ENCODE measurements around the gene KLF14.
"Not testable (repeated sequence)": the region's sequence is repeated elsewhere in the genome, so short reads cannot be mapped to it uniquely, and the experiment has no call there.

Gene KLF14

DNA sequence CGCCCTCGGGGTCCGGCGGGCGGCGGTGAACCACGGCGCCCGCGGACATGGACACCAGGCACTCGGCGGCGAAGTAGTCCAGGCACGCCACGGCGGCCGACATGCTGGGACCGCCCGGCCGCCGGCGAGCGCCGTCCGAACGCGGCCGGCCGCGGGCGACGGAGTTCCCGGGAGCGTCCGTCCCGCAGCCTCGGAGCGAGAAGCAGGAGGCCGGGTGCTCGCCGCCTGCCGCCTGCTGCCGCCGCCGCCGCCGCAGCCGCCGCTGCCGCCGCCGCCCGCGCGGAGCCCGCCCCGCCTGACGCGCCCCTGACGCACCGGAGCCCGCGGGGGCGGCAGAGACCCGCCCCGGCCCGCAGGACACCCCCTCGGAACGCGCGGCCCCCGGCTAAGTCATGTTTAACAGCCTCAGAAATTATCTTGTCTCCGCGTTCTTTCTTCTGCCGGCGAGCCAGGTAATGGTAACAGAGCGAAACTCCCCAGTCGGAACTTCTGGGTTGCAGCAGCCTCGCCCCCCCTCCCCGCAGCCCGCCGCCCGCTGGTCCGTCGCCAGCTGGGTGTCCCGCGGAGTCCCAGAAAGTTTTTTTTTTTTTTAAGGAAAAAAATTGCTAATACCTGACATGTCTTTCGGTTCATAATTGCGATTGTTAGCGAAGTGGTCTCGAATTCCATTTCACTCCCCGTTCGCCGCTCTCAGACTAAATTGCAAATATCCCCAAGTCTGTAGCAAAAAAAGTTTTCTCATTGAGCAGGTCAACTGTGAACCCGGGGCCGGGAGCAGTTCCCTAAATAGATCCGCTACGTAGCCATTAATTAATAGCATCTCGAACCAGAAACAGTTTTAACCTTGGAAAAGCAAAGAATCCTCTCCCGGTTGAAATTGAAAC lies at the start of gene KLF14:
TSS of gene KLF14 (minus strand) at position 277 of the 884 bp plus-strand sequence. CDS start at position 103, 174 bp downstream.
- H3K27ac ChIP-seq = no peak within 1 kb of the TSS
- no peak for DNase-seq (ENCODE audit: low read depth, low spot score)

DNA sequence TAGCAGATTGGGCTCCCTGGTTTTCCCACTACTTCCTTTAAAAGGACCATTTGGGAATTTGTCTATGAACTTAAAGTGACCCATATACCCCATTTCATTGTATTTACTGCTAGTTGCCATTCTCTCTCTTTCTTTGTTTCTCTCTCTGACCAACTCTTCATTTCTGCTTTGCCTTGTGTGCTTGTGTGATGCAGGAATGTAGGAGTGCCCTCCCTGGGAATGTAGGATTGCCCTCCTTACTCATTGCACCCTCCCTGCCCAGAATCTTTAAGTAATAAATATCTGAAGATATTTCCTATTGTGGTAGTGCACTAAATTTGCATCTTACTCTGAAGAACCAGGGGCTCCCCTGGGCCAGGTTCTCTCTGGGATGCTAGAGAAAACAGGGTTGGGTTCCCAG lies 47.3 kb upstream of the KLF14 start:
- no peak for DNase-seq (ENCODE audit: low read depth, low spot score)
- no peak overlapping the region for H3K27ac ChIP-seq

DNA sequence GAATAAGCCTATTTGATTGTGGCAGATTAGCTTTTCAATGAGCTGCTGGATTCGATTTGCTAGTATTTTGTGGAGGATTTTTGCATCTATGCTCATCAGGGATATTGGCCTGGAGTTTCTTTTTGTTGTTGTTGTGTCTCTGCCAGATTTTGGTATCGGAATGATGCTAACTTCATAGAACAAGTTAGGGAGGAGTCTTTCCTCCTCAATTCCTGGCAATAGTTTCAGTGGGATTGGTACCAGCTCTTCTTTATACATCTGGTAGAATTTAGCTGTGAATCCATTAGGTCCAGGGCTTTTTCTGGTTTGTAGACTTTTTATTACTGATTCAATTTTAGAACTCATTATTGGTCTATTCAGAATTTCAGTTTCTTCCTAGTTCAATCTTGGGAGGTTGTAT lies 43.4 kb upstream of the KLF14 start:
- H3K27ac ChIP-seq = no peak overlapping the region
- DNase-seq (ENCODE audit: low read depth, low spot score) = no peak

DNA sequence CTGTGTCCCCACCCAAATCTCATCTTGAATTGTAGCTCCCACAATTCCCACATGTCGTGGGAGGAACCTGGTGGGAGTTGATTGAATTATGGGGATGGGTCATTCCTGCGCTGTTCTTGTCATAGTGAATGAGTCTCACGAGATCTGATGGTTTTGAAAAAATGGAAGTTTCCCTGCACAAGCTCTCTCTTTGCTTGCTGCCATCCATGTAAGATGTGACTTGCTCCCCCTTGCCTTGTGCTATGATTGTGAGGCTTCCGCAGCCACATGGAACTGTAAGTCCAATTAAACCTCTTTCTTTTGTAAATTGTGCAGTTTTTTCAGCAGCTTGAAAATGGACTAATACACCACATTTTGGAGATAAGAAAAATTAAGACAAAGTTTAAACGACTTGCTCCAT lies 38.4 kb upstream of the KLF14 start:
- DNase-seq (ENCODE audit: low read depth, low spot score); H3K27ac ChIP-seq: not testable (repeated sequence)

DNA sequence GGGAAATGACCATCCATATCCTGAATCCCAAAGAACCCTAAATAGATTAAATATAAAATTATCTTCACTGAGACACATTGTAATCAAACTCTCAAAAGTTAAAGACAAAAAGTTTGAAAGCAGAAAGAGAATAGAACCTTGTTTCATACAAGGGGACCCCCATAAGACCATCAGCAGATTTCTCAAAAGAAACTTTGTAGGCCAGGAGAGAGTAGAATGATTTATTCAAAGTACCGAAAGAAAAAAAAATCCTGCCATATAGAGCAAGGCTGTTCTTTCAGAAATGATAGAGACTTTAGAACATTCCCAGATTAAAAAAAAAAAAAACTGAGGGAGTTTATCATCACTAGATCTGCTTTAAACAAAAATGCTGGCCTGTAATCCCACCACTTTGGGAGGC lies 34.8 kb upstream of the KLF14 start:
- DNase-seq (ENCODE audit: low read depth, low spot score) = no peak
- H3K27ac ChIP-seq = no peak overlapping the region

DNA sequence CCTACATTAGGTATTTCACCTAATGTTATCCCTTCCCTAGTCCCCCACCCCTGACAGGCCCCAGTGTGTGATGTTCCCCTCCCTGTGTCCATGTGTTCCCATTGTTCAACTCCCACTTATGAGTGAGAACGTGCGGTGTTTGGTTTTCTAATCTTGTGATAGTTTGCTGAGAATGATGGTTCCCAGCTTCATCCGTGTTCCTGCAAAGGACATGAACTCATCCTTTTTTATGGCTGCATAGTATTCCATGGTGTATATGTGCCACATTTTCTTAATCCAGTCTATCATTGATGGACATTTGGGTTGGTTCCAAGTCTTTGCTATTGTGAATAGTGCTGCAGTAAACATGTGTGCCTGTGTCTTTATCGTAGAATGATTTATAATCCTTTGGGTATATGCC lies 30.6 kb upstream of the KLF14 start:
- not testable (repeated sequence) for DNase-seq (ENCODE audit: low read depth, low spot score); H3K27ac ChIP-seq

DNA sequence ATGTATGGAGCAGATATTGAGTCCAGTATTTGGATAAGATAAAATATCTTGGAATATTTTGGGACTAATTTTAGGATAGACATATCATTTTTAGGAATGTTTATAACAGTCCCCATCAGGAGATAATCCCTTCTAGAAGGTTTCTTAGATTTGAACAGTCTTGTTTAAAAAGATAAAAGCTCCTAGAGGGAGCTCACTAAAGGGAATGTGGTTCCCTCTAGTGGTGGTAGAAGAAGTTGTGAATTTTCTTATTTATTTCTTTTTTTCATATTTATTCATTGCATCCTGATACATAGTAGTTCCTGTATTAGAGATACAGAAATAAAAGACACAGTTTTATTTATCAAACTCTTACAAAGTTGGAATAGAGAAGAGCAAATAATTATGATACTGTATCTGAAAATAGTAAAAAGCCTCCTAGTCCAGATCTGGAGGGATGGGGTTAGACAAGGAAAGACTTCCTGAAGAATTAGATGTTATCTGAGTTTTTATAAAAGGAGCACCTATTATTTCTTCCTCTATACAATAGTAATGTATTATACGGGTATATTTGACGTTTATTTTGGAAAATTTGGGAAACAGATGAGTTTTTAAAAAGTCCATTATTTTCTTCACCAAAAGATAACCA lies 24.5 kb upstream of the KLF14 start:
- H3K27ac ChIP-seq = no peak overlapping the region
- DNase-seq (ENCODE audit: low read depth, low spot score) = no peak

DNA sequence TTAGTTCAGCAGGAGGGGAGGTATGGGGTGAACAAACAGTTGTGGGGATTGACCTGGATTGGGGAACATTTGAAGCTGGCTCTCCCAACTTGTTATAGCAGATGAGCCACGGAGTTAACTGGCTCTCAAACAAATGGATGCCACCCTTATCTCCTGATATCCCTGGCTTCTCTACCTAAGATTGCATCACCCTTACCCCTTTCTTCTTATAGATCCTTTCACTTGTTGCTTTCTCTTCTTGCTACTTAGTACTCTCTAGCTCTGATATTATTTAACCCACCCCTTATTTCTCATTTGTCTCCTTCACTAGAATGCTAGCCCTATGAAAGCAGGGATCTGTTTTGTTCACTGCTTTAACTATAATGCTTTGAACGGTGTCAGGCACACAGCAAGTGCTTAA lies 22.3 kb upstream of the KLF14 start:
- H3K27ac ChIP-seq = no peak overlapping the region
- DNase-seq (ENCODE audit: low read depth, low spot score) = no peak

DNA sequence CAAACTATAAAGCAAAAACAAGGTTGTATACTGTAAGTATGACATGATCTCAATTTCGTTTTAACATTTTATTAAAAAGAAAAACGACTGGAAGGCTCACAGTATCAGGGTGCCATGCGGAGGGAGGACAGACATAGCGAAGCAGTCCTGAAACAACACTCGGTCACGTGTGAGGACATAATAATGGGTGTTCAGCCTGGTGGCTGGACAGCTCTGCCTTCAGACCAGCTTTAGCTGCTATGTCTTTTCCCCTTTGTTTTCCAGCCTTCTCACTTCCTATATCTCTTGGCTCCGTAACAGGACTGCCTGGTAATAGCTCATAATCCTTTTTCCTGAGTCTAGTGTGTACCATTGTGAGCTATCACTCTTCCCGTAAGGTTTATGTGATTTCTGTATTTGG lies 18.4 kb upstream of the KLF14 start:
- no peak for DNase-seq (ENCODE audit: low read depth, low spot score)
- no peak overlapping the region for H3K27ac ChIP-seq

DNA sequence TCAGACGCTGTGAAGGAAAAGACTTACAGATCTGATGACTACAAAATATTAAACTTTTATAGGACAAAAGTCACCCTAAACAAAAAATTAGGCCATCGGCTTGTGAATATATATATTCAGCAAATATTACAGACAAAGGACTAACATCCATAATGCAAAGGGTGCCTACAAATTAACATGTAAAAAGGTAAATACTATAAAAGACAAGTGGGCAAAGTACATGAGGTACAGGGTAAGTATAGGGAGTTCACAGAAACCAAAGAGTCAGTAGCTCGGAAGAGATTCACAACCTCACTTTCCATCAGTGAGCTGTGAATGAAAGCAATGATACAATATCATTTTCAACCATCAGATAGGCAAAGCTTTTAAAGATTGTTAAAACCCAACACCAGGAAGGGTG lies 16.7 kb upstream of the KLF14 start:
- no peak for DNase-seq (ENCODE audit: low read depth, low spot score)
- no peak overlapping the region for H3K27ac ChIP-seq

DNA sequence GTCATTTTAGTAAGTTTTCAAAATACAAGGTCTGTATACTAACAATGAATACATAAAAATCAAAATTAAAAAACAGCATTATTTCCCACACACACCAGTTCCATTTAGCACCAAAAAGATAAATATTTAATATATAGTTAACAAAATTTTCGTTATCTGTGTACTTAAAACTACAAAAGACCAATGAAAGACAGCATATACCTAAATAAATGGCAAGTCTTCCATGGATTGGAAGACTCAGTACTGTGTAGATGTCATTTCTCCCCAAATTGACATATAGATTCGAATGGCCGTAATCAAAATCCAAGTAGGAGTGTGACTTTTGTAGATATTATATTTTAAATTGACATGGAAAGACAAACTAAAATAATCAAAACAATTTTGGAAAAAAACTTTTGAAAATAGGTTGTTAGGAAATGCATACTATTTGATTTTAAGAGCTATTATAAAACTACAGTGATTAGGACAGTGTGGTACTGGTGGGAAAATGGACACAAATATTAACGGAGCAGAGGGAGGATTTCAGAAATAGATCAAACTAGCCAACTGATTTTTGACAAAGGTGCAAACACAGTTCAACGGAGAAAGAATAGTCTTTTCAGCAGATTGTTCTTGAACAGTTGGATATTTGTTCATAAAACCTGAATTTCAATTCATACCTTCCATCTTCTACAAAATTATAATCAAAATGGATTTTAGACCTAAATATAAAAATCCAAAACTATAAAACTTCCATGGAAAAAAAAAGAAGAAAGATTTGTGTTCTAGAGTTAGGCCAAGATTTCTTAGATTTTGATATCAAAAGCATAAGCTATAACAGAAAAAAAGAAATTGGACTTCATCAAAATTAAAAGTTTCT lies 14.8 kb upstream of the KLF14 start:
- DNase-seq (ENCODE audit: low read depth, low spot score) = no peak

DNA sequence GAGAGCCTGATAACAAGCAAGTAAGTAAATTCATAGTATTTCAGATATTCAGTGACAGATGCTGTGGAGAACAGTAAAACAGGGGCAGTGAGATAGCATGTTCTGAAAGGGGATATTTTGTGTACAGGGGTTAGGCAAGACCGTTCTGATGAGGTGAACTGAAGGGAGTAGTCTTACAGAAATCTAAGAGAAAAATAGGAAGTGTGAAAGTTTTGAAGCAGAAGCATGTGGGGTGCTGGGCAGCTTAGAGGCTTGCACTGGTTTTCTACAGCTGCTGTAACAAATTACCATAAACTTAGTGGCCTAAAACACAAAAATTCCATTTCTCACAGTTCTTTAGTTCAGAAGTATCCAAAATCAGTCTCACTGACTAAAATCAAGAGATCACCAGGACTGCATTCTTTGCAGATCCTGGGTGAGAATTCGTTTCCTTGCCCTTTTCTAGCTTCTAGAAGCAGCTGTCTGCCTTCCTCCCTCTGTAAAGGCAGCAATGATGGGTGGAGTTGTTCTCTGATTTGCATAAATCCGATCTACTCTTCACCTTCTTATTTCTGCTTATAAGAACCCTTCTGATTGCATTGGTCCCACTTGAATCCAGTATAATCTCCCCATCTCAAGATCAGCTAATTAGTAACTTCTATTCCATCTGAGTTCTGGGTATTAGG lies 7.5 kb upstream of the KLF14 start:
- no peak for DNase-seq (ENCODE audit: low read depth, low spot score)
- H3K27ac ChIP-seq = no peak overlapping the region

More for the DNA sequence above, 14.8 kb upstream of the KLF14 start:
- no peak overlapping the region for H3K27ac ChIP-seq

DNA sequence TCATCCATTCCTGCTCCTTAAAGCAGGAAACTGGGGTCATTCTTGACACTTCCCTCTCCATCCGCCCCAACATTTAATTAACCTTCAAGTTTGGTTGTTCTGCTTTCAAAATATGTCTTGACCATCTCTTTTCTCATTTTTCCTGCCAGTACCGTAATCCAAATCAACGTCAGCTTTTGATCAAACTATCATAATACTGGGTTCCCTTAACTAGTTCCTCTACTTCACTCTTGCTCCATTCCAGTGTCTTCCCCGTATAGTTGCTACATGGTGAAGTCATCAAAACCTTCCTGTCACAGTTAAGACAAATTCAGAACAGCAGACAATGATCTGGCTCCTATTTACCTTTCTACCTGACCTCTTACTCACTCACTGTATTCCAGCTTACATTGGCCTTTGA lies 6.6 kb upstream of the KLF14 start:
- no peak overlapping the region for H3K27ac ChIP-seq
- no peak for DNase-seq (ENCODE audit: low read depth, low spot score)

DNA sequence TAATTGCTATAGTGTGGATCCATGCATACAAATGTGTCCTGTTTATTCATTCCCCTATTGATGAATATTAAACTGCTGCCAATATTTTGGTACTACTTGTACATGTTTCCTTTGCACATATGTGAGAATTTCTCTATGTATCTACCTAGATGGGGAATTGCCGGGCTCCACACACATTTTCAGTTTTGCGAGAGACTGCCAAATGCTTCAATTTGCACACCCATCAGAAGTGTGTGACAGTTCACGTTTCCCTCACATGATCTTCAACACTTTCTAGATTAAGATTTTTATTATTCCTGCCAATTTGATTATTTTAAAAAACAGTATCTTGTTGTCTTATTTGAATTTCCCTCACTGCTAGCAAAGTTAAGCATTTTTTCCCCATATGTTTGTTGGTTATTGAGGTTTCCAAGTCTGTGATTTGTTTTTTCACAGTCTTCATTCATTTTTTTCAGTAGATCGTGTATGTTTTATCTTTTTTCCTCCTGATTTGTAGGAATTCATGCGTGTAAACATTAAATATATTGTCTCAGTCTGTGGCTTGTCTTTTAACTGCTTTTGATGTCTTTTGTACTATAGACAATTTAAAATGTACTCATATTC lies 2.4 kb upstream of the KLF14 start:
- no peak overlapping the region for H3K27ac ChIP-seq
- no peak for DNase-seq (ENCODE audit: low read depth, low spot score)

DNA sequence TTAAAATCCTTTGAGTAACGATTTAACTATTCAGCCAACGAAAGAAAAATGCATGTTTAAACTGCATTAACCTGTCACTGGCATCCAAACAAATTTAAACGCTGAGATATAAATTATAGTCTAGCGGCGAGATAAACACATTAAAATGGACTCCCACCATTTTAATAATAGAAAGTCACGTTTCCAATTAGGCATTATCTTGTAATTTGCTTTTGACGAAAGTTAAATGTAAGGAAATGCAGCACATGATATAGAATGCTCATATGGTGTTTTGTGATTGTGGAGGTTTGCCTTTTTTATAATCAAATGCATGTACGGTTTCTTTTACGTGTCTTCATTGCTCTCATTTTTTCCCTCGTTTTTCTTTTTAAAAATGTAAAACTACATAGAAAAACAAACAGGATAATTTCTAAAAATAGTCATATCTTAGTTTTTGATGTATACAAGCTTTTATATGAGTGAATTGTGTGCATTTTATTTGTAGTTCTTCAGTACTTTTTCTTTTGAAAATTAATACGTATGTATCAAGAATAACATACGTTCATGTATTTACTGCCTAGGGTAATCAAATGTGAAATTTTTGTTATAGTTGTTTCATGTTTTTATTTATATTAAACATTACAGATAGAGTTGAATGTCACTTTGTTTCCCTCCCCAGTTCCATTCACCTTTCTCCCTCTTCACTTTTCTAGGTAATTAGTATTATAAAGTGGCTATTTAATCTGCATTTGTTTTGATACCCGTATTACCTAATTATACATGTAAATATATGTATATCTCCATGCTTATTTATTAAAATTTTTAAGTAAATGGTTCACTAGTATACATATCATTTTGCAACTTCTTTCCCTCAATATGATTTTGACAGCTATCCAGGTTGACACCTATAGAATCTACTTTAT lies 1.1 kb upstream of the KLF14 start:
- no peak overlapping the region for H3K27ac ChIP-seq
- no peak for DNase-seq (ENCODE audit: low read depth, low spot score)

DNA sequence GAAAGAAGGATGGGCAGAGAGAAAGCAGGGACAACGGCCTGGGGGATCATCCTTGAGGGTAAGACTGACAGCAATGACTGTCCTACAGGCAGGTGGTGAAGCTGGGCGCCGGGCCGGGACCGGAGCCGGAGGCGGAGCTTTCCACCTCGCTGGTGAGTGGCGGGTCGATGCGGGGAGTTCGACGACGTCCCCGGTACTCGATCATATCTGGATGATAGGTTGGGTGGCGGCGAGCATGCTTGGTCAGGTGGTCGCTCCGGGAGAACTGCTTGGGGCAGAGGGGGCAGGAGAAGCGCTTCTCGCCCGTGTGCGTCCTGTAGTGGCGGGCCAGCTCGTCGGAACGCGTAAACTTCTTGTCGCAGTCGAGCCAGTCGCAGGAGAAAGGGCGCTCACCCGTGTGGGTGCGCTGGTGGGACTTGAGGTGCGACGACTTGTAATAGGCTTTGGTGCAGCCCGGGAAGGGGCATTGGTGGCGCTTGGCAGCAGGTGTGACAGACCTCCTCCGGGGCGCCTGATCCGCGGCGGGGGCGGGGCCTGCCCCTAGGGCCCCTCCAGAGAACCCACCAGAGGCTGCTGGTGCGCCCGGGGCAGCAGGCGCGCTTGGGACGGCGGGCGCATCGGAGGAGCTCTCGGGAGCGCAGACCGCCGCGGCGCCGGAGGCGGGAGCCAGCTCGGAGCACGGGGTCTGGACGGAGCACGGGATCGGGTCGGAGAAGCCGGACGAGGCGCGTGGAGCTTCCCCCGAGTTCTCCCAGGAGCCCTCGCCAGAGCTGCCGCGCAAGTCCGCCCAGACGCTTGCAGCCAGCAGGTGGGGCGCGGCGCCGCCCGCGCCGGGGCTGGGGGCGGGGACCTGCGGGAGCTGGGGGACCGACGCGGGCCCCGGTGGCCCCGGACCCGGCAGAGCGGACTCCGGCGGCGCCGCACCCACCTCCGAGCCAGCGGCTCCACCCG lies 752 bp downstream of the KLF14 start:
- DNase-seq (ENCODE audit: low read depth, low spot score) = no peak
- H3K27ac ChIP-seq = no peak overlapping the region

DNA sequence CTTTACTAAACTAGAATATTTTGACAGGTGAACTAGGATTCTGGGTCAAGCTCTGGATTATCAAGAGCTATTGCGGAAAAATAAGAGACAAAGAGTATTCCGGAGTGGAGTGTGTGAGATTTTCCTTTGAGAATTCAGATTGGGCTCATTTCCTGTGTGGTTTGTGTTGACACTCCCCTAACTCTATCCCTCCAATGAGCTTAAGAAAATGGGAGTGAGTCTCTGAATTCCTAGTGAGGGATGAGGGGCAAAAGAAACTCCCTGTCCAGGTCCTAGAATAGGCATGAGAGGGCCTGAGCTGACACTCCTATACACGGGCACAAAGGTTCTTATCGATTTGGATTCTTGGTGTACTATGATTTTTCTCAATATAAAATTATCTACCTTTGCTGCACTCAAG lies 10.2 kb downstream of the KLF14 start:
- no peak overlapping the region for H3K27ac ChIP-seq
- DNase-seq (ENCODE audit: low read depth, low spot score) = no peak
